Measurements from ENCODE around the gene FAAP20. TPM values are rescaled to one million over a fixed set of nuclear protein-coding genes. Genes with fewer than 3 reads are reported as not detected.

The FAAP20 gene
- total RNA-seq, 6 donors from 2014 or later = 26.7 to 88.0 (median 66.8) TPM

- TF ChIP-seq POLR2AphosphoS5 (IDR thresholded peaks at IDR 0.05) (no peak), EP300 (IDR thresholded peaks at IDR 0.05) (no peak), POLR2A (IDR thresholded peaks at IDR 0.05) (no peak), CTCF (IDR thresholded peaks at IDR 0.05) (no peak)
- H3K36me3 ChIP-seq = peaks cover 0 to 41% (median 23%) of the 10 kb centered on the region in 4 donors
- H3K4me1 ChIP-seq = peaks cover 0 to 10% (median 6%) of the 10 kb centered on the region in 4 donors
- peak in 1 of 2 donors; percentile 63 for DNase-seq
- ATAC-seq (ENCODE audit: low FRiP score in 2 of 2) = no peak
- WGBS, 2 donors = 84 to 90% methylated on average over 33 to 34 of the region's 37 CpGs
- H3K27me3 ChIP-seq = no peaks in the 10 kb centered on the region
- no peaks in the 10 kb centered on the region for H3K9me3 ChIP-seq
- peak overlapping the region in 1 of 4 donors; percentile 36 for H3K27ac ChIP-seq
- H3K4me3 ChIP-seq = no peak overlapping the region
Observed at GRCh38 chr1:2173546-2174347, 20.8 kb downstream of the FAAP20 start.

GRCh38 chr1:2172551-2173146 is 21.9 kb downstream of the FAAP20 start:
- H3K9me3 ChIP-seq = no peaks in the 10 kb centered on the region
- H3K4me3 ChIP-seq = no peak overlapping the region
- whole genome bisulfite sequencing, 2 donors = 88 to 94% methylated on average over 31 to 33 of the region's 33 CpGs
- H3K4me1 ChIP-seq = peaks cover 0 to 10% (median 6%) of the 10 kb centered on the region in 4 donors
- H3K27ac ChIP-seq = no peak overlapping the region
- H3K27me3 ChIP-seq = no peaks in the 10 kb centered on the region
- H3K36me3 ChIP-seq = peaks cover 0 to 33% (median 18%) of the 10 kb centered on the region in 4 donors
- ATAC-seq (ENCODE audit: low FRiP score in 2 of 2) (no peak), DNase-seq (peak in 1 of 2 donors; percentile 68)
- TF ChIP-seq POLR2AphosphoS5 (IDR thresholded peaks at IDR 0.05) (no peak), POLR2A (IDR thresholded peaks at IDR 0.05) (no peak), EP300 (IDR thresholded peaks at IDR 0.05) (no peak), CTCF (IDR thresholded peaks at IDR 0.05) (no peak)

- H3K36me3 ChIP-seq = peaks cover 0 to 33% (median 17%) of the 10 kb centered on the region in 4 donors
- peak in 1 of 2 donors; percentile 74 for DNase-seq
- 93 to 95% methylated on average over 12 to 26 of the region's 26 CpGs for WGBS, 2 donors
- no peak for ATAC-seq (ENCODE audit: low FRiP score in 2 of 2)
- no peak overlapping the region for H3K27ac ChIP-seq
- TF ChIP-seq POLR2AphosphoS5 (IDR thresholded peaks at IDR 0.05) = no peak
- TF ChIP-seq POLR2A (IDR thresholded peaks at IDR 0.05) = no peak
- TF ChIP-seq EP300 (IDR thresholded peaks at IDR 0.05) = no peak
- no peak for TF ChIP-seq CTCF (IDR thresholded peaks at IDR 0.05)
- no peak overlapping the region for H3K4me3 ChIP-seq
- H3K27me3 ChIP-seq = no peaks in the 10 kb centered on the region
- no peaks in the 10 kb centered on the region for H3K9me3 ChIP-seq
- H3K4me1 ChIP-seq = peaks cover 0 to 10% (median 6%) of the 10 kb centered on the region in 4 donors
Observed at GRCh38 chr1:2172012-2172411, 22.6 kb downstream of the FAAP20 start.

GRCh38 chr1:2170211-2170610 is 24.4 kb downstream of the FAAP20 start:
- no peak for ATAC-seq (ENCODE audit: low FRiP score in 2 of 2)
- no peaks in the 10 kb centered on the region for H3K27me3 ChIP-seq
- peaks cover 0 to 24% (median 14%) of the 10 kb centered on the region in 4 donors for H3K36me3 ChIP-seq
- no peak overlapping the region for H3K27ac ChIP-seq
- no peaks in the 10 kb centered on the region for H3K9me3 ChIP-seq
- no peak for DNase-seq
- 73% methylated on average over 11 of the region's 11 CpGs for WGBS, 2 donors
- no peak for TF ChIP-seq POLR2AphosphoS5 (IDR thresholded peaks at IDR 0.05)
- peaks cover 0 to 10% (median 6%) of the 10 kb centered on the region in 4 donors for H3K4me1 ChIP-seq
- H3K4me3 ChIP-seq = no peak overlapping the region

- TF ChIP-seq CTCF (IDR thresholded peaks at IDR 0.05) (no peak), POLR2AphosphoS5 (IDR thresholded peaks at IDR 0.05) (no peak), EP300 (IDR thresholded peaks at IDR 0.05) (no peak), POLR2A (IDR thresholded peaks at IDR 0.05) (no peak)
- no peak for ATAC-seq (ENCODE audit: low FRiP score in 2 of 2)
- peaks cover 0 to 23% (median 10%) of the 10 kb centered on the region in 4 donors for H3K36me3 ChIP-seq
Observed at GRCh38 chr1:2169200-2169836, 25.3 kb downstream of the FAAP20 start.

More at GRCh38 chr1:2169200-2169836, 25.3 kb downstream of the FAAP20 start:
- H3K4me1 ChIP-seq = peaks cover 0 to 6% (median 4%) of the 10 kb centered on the region in 4 donors
- 95% methylated on average over 16 to 29 of the region's 43 CpGs for WGBS, 2 donors
- DNase-seq = peak in 1 of 2 donors; percentile 79
- no peaks in the 10 kb centered on the region for H3K9me3 ChIP-seq
- H3K27ac ChIP-seq = no peak overlapping the region
- no peaks in the 10 kb centered on the region for H3K27me3 ChIP-seq
- no peak overlapping the region for H3K4me3 ChIP-seq

Data from upper lobe of left lung (tissue), 6 donors.